A549 (cell line): Measurements from ENCODE around the gene BCAS1. TPM values are rescaled to one million over a fixed set of nuclear protein-coding genes. Genes with fewer than 3 reads are reported as not detected.

ENCODE experiments used
- ATAC-seq, 2 experiments: fragments of 200-7000 bp in 1 of 2; fragments of >200 bp in 1 of 2; cut with Nextera tagmentation in 1 of 2; cut with Tn5 transposase in 1 of 2; 3 replicates each; pipeline versions ENCODE4 v1.8.0 to v1.9.1; 2018 to 2020; ENCODE audit warnings: mild to moderate bottlenecking in 1 of 2, moderate library complexity in 1 of 2
- CTCF ChIA-PET: fragments of 300-600 bp; sonication (Branson Sonifier 250); formaldehyde crosslinking; extraction: SDS; loops from one replicate; lab custom pipeline; 2021; ENCODE audit warnings: antibody characterized with exemption, inconsistent platforms; lab: Yijun Ruan, JAX
- POLR2A ChIA-PET: fragments of 350-600 bp; formaldehyde crosslinking; extraction: SDS; loops from one replicate; lab custom pipeline; 2021; ENCODE audit warnings: antibody characterized with exemption, inconsistent platforms; lab: Yijun Ruan, JAX
- DNase-seq, 2 experiments: peaks; one replicate each; pipeline versions ENCODE4 v3.0.0 to v3.0.0-alpha.2; 2011 to 2016; ENCODE audit warnings: low read depth in 1 of 2, low spot score in 1 of 2
- FAIRE-seq: peaks from 2 replicates; lab custom pipeline; 2011; peaks lifted over from hg19 to GRCh38; lab: Jason Lieb, UNC
- H3K27ac ChIP-seq, 2 experiments: fragments of >200 bp; sonication (Bioruptor Twin); formaldehyde crosslinking; 3 replicates each; pipeline ENCODE4 v1.5.1; 2016 to 2017
- H3K4me1 ChIP-seq: fragments of >200 bp; sonication (Bioruptor Twin); formaldehyde crosslinking; 3 replicates; pipeline ENCODE4 v1.6.1; 2016
- H3K4me2 ChIP-seq: fragments of >200 bp; sonication (Bioruptor Twin); formaldehyde crosslinking; 3 replicates; pipeline ENCODE4 v1.6.1; 2016
- H3K4me3 ChIP-seq: fragments of >200 bp; sonication (Bioruptor Twin); formaldehyde crosslinking; 3 replicates; pipeline ENCODE4 v1.5.1; 2016
- H3K9me3 ChIP-seq: fragments of >200 bp; sonication (Bioruptor Twin); formaldehyde crosslinking; 3 replicates; pipeline ENCODE4 v1.6.1; 2016
- CEBPB ChIP-seq, 2 experiments: fragments of >200 bp in 1 of 2; sonication (Bioruptor Twin) in 1 of 2; formaldehyde crosslinking in 1 of 2; IDR thresholded peaks; 2 replicates each; pipeline ENCODE4 v1.6.1; 2012 to 2016
- CHD4 ChIP-seq: fragments of 200-600 bp; sonication (generic); IDR thresholded peaks from 2 replicates; pipeline ENCODE4 v1.6.1; 2016; ENCODE audit warnings: antibody characterized with exemption, mild to moderate bottlenecking, borderline replicate concordance
- FOSB ChIP-seq: fragments of 250-450 bp; sonication (Bioruptor Pico); IDR thresholded peaks from 2 replicates; pipeline ENCODE4 v1.5.0; 2020; ENCODE audit warnings: mild to moderate bottlenecking, moderate library complexity
- FOXS1 ChIP-seq: fragments of 250-450 bp; sonication (Bioruptor Pico); IDR thresholded peaks from 2 replicates; pipeline ENCODE4 v1.5.0; 2020; ENCODE audit warnings: mild to moderate bottlenecking, moderate library complexity
- HDAC2 ChIP-seq: fragments of 200-600 bp; sonication (generic); IDR thresholded peaks from 2 replicates; pipeline ENCODE4 v1.6.1; 2016
- HMGXB4 ChIP-seq: fragments of 250-450 bp; sonication (Bioruptor Pico); IDR thresholded peaks from 2 replicates; pipeline ENCODE4 v1.5.0; 2021; ENCODE audit warnings: mild to moderate bottlenecking, moderate library complexity, borderline replicate concordance
- HOXA7 ChIP-seq: fragments of 250-450 bp; sonication (Bioruptor Pico); IDR thresholded peaks from 2 replicates; pipeline ENCODE4 v1.5.0; 2020; ENCODE audit warnings: mild to moderate bottlenecking, moderate library complexity
- HOXB13 ChIP-seq: fragments of 250-450 bp; sonication (Bioruptor Pico); IDR thresholded peaks from 2 replicates; pipeline ENCODE4 v1.5.0; 2020; ENCODE audit warnings: low read depth, mild to moderate bottlenecking, moderate library complexity
- HOXB5 ChIP-seq: fragments of 250-450 bp; sonication (Bioruptor Pico); IDR thresholded peaks from 2 replicates; pipeline ENCODE4 v1.5.0; 2020; ENCODE audit warnings: mild to moderate bottlenecking, moderate library complexity
- JUN ChIP-seq, 2 experiments: fragments of >200 bp; sonication (Bioruptor Twin); formaldehyde crosslinking; IDR thresholded peaks; 2 replicates in 1 of 2; 3 replicates in 1 of 2; pipeline ENCODE4 v1.6.1; 2016 to 2017
- KDM5A ChIP-seq: fragments of 200-600 bp; sonication (generic); IDR thresholded peaks from 2 replicates; pipeline ENCODE4 v1.6.1; 2016; ENCODE audit warnings: antibody characterized with exemption, mild to moderate bottlenecking
- MAFK ChIP-seq: fragments of 450-650 bp; IDR thresholded peaks from 2 replicates; pipeline ENCODE4 v1.6.1; 2014; ENCODE audit not compliant: partially characterized antibody
- MYC ChIP-seq: IDR thresholded peaks from 2 replicates; pipeline ENCODE4 v1.6.1; 2012; ENCODE audit warnings: mild to moderate bottlenecking, inconsistent platforms, low read length, improper control_type of control experiment, borderline replicate concordance
- PHF8 ChIP-seq: fragments of 200-600 bp; sonication (generic); IDR thresholded peaks from 2 replicates; pipeline ENCODE4 v1.6.1; 2016; ENCODE audit warnings: low read depth, mild to moderate bottlenecking, antibody characterized with exemption, moderate library complexity, borderline replicate concordance
- POLR2A ChIP-seq: IDR thresholded peaks from 2 replicates; pipeline ENCODE4 v1.6.1; 2012; ENCODE audit warnings: mild to moderate bottlenecking, low read length
- POLR2AphosphoS2 ChIP-seq: conservative IDR thresholded peaks from 2 replicates; pipeline ENCODE4 v1.6.1; 2012; ENCODE audit warnings: low read length, improper control_type of control experiment, inconsistent platforms
- RARB ChIP-seq: fragments of 250-450 bp; sonication (Bioruptor Pico); IDR thresholded peaks from 2 replicates; pipeline ENCODE4 v1.8.0; 2021; ENCODE audit warnings: mild to moderate bottlenecking, moderate library complexity
- RCOR1 ChIP-seq: fragments of 150-350 bp; IDR thresholded peaks from 2 replicates; pipeline ENCODE4 v1.6.1; 2014; ENCODE audit warnings: antibody characterized with exemption, low read length, low read depth
- RFX5 ChIP-seq: fragments of 450-650 bp; IDR thresholded peaks from 2 replicates; pipeline ENCODE4 v1.7.1; 2014; ENCODE audit warnings: antibody characterized with exemption, mild to moderate bottlenecking, moderate library complexity
- ZC3H11A ChIP-seq: fragments of 450-650 bp; IDR thresholded peaks from 2 replicates; pipeline ENCODE4 v1.6.1; 2014; ENCODE audit warnings: antibody characterized with exemption, mild to moderate bottlenecking
- ZFP36 ChIP-seq: fragments of 450-650 bp; IDR thresholded peaks from 2 replicates; pipeline ENCODE4 v1.6.1; 2014; ENCODE audit warnings: borderline replicate concordance; ENCODE audit not compliant: partially characterized antibody
- ZNF302 ChIP-seq: fragments of 250-450 bp; sonication (Bioruptor Pico); IDR thresholded peaks from 2 replicates; pipeline ENCODE4 v1.9.0; 2021; ENCODE audit warnings: inconsistent platforms, mild to moderate bottlenecking, moderate library complexity
- ZSCAN20 ChIP-seq: fragments of 250-450 bp; sonication (Bioruptor Pico); IDR thresholded peaks from 2 replicates; pipeline ENCODE4 v1.8.0; 2022; ENCODE audit warnings: mild to moderate bottlenecking, moderate library complexity
- WGBS: methylation state at CpG from one replicate; pipeline ENCODE4 v1.1.6; 2017; ENCODE audit errors: missing lambda C conversion rate; 5-methylcytosine and 5-hydroxymethylcytosine counted together
- polyA plus RNA-seq, 4 experiments: library from polyadenylated mRNA; depleted of rRNA in 3 of 4; stranded (reverse); fragments of >200 nt; fragmentation: RNase III in 1 of 4; extraction: RNeasy Plus Mini Kit Qiagen cat#74134 plus additional on column Dnase treatment in 1 of 4; gene quantifications; 2 replicates in 3 of 4; 3 replicates in 1 of 4; pipeline ENCODE4 v1.2.3, GENCODE V29; 2011 to 2017
- TF ChIP-seq, protein P1 (sequence below): fragments of 250-450 bp; sonication (Bioruptor Pico); IDR thresholded peaks from 2 replicates; pipeline ENCODE4 v1.5.0; 2020; ENCODE audit warnings: low read depth, mild to moderate bottlenecking, moderate library complexity
- TF ChIP-seq, protein P2 (sequence below): IDR thresholded peaks from 2 replicates; pipeline ENCODE4 v1.6.1; 2012
- TF ChIP-seq, protein P3 (sequence below): IDR thresholded peaks from 2 replicates; pipeline ENCODE4 v1.6.1; 2012

BCAS1 gene
- polyA plus RNA-seq, 2 of the 4 experiments (the other 2 are of a cell fraction): 1.4 to 3.9 TPM

GRCh38 chr20:53985150-53985518 is 85.3 kb downstream of the BCAS1 start (continued):
- TF ChIP-seq POLR2AphosphoS2 (no peak), KDM5A (no peak), RCOR1 (no peak), HOXB5 (CRISPR knock-in tag) (no peak)
- TF ChIP-seq, protein P1, sequence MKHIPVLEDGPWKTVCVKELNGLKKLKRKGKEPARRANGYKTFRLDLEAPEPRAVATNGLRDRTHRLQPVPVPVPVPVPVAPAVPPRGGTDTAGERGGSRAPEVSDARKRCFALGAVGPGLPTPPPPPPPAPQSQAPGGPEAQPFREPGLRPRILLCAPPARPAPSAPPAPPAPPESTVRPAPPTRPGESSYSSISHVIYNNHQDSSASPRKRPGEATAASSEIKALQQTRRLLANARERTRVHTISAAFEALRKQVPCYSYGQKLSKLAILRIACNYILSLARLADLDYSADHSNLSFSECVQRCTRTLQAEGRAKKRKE (CRISPR knock-in tag): no peak

DNA sequence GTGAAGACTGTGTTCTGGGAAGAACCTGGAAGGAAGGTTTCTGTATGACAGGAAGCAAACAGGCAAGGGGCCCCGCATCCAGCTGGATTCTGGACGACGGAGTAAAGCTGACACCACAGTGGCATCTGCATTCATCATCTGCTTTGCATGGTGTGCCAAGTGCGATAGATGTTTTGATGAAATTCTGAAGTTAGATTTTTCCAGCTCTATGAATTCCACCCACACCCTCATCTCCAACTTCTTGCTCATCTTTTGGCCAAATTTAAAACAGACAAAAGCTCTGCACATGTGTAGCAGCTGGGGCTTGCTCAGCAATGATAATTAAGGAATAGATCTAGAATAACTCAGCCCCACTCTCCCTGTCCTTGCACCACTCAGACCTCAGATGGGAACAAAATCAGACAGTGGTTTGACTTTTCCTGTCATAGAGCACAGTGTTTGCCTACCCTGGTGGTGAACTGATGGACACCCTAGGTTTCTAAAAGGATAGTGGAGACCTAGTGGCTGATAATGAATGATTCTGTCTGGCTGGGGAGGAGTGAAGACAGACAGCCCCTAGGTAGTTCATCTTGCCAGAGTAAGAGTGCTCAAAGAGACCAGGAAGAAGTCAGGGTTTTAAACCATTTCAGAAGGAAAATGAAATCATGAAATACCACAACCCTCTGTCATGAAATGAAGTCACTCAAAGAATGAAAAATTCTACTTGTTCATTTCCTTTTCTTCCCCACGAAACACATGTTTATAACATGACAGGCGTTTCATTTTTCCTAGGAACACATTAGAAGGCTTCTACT is 85.8 kb downstream of the BCAS1 start:
- FAIRE-seq: no peak
- no peaks in the 10 kb centered on the region for H3K4me1 ChIP-seq
- ChIA-PET POLR2A (no interaction called here), CTCF (interaction anchor here (1.2 kb wide), 1 partner anchor 23 kb away, joined by 3 read pairs; no protein-coding TSS in a partner anchor)
- ATAC-seq: no peak
- H3K9me3 ChIP-seq: no peaks in the 10 kb centered on the region
- WGBS: 72% methylated on average over 6 of the region's 6 CpGs
- no peak overlapping the region for H3K4me3 ChIP-seq
- no peak for DNase-seq
- no peak for TF ChIP-seq ZSCAN20 (CRISPR knock-in tag)
- TF ChIP-seq FOSB (CRISPR knock-in tag): no peak
- TF ChIP-seq PHF8: no peak
- no peak for TF ChIP-seq RARB (CRISPR knock-in tag)
- TF ChIP-seq FOXS1 (CRISPR knock-in tag): no peak
- no peak for TF ChIP-seq HOXB13 (CRISPR knock-in tag)
- no peak for TF ChIP-seq HDAC2
- TF ChIP-seq, protein P2, sequence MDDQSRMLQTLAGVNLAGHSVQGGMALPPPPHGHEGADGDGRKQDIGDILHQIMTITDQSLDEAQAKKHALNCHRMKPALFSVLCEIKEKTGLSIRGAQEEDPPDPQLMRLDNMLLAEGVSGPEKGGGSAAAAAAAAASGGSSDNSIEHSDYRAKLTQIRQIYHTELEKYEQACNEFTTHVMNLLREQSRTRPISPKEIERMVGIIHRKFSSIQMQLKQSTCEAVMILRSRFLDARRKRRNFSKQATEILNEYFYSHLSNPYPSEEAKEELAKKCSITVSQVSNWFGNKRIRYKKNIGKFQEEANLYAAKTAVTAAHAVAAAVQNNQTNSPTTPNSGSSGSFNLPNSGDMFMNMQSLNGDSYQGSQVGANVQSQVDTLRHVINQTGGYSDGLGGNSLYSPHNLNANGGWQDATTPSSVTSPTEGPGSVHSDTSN: no peak
- no peak for TF ChIP-seq ZFP36
- TF ChIP-seq CHD4: no peak
- TF ChIP-seq RFX5: no peak
- TF ChIP-seq MYC: no peak
- TF ChIP-seq, protein P3, sequence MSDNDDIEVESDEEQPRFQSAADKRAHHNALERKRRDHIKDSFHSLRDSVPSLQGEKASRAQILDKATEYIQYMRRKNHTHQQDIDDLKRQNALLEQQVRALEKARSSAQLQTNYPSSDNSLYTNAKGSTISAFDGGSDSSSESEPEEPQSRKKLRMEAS: no peak
- no peak for TF ChIP-seq RCOR1
- no peak for TF ChIP-seq JUN (IDR thresholded peaks at IDR 0.05)
- TF ChIP-seq HOXA7 (CRISPR knock-in tag): no peak
- TF ChIP-seq ZNF302 (CRISPR knock-in tag): no peak
- no peak overlapping the region for H3K4me2 ChIP-seq
- H3K27ac ChIP-seq: no peak overlapping the region

DNA sequence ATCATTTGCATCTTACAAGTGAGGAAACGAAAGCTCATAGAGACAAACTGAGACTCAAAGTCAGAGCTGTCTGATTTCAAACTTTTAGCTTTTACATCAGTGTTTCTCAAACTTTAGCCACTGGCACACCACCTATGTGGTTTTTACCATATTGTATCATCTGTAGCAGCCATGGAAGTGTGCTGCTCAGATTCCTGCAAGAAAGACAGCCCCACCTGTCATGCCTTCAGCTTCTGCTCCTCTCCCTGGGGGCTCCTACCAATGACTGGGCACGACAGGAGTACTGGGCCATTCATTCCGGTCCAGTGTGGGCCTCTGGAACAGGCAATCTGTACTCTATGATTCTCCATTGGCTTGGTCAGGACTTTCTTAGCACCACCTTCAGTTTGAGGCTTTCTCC is 87.0 kb downstream of the BCAS1 start:
- 40% methylated on average over 3 of the region's 3 CpGs for WGBS
- TF ChIP-seq MAFK (no peak), ZC3H11A (no peak), POLR2A (no peak), HMGXB4 (CRISPR knock-in tag) (no peak), HOXB13 (CRISPR knock-in tag) (no peak), CEBPB (IDR thresholded peaks at IDR 0.05) (no peak)
- TF ChIP-seq, protein P2: no peak
- TF ChIP-seq, protein P1 (CRISPR knock-in tag): no peak
- TF ChIP-seq, all 56 proteins: peak for 0
- no peak overlapping the region for H3K4me2 ChIP-seq

More for the DNA sequence above, 87.0 kb downstream of the BCAS1 start:
- ATAC-seq (no peak), FAIRE-seq (no peak), DNase-seq (no peak)
- Histone ChIP-seq H3K27ac (no peak overlapping the region), H3K9me3 (no peaks in the 10 kb centered on the region), H3K4me1 (no peaks in the 10 kb centered on the region), H3K4me3 (no peak overlapping the region)
- ChIA-PET POLR2A (no interaction called here), CTCF (interaction anchor here (0.7 to 1.2 kb wide), 2 partner anchors 25 to 713 kb away, joined by 3 read pairs; no protein-coding TSS in a partner anchor)
